ENCODE results near the gene WFDC5. TPM values are rescaled to one million over a fixed set of nuclear protein-coding genes. Genes with fewer than 3 reads are reported as not detected.

WFDC5 gene
- total RNA-seq, 4 donors from 2014 or later: not detected

- Histone ChIP-seq H3K4me1 (no peaks in the 10 kb centered on the region), H3K27ac (no peak within 1 kb of the TSS), H3K27me3 (no peaks in the 10 kb centered on the region), H3K36me3 (no peaks in the 10 kb centered on the region), H3K9me3 (no peaks in the 10 kb centered on the region), H3K4me3 (no peak within 1 kb of the TSS)
- intact Hi-C loops (cut with DNase I; ENCODE audit: low total_unique reads): no loop called here
- TF ChIP-seq POLR2A (IDR thresholded peaks at IDR 0.05): no peak
- no peak for TF ChIP-seq CTCF (IDR thresholded peaks at IDR 0.05)
- no peak for DNase-seq
Measured at GRCh38 chr20:45124365-45124764, 9.4 kb upstream of the WFDC5 start, which contains the start of gene WFDC12. Gene WFDC12 (minus strand): TSS chr20:45124465. CDS start chr20:45124447, 18 bp downstream.

- H3K36me3 ChIP-seq: no peaks in the 10 kb centered on the region
- no peaks in the 10 kb centered on the region for H3K9me3 ChIP-seq
- H3K27ac ChIP-seq: no peak overlapping the region
- H3K27me3 ChIP-seq: no peaks in the 10 kb centered on the region
- DNase-seq: no peak
- no peaks in the 10 kb centered on the region for H3K4me1 ChIP-seq
- TF ChIP-seq CTCF (IDR thresholded peaks at IDR 0.05) (no peak), POLR2A (IDR thresholded peaks at IDR 0.05) (no peak)
- no peak overlapping the region for H3K4me3 ChIP-seq
- intact Hi-C loops (cut with DNase I; ENCODE audit: low total_unique reads): no loop called here
Measured at GRCh38 chr20:45121388-45121787, 6.4 kb upstream of the WFDC5 start.

GRCh38 chr20:45119556-45120266 is 4.7 kb upstream of the WFDC5 start:
- no peak overlapping the region for H3K4me3 ChIP-seq
- intact Hi-C loops (cut with DNase I; ENCODE audit: low total_unique reads): no loop called here
- no peaks in the 10 kb centered on the region for H3K9me3 ChIP-seq
- H3K27me3 ChIP-seq: no peaks in the 10 kb centered on the region
- no peaks in the 10 kb centered on the region for H3K4me1 ChIP-seq
- no peak for DNase-seq
- TF ChIP-seq POLR2A (IDR thresholded peaks at IDR 0.05) (no peak), CTCF (IDR thresholded peaks at IDR 0.05) (no peak)
- H3K36me3 ChIP-seq: no peaks in the 10 kb centered on the region
- no peak overlapping the region for H3K27ac ChIP-seq

- TF ChIP-seq CTCF (IDR thresholded peaks at IDR 0.05): no peak
- TF ChIP-seq POLR2A (IDR thresholded peaks at IDR 0.05): no peak
- intact Hi-C loops (cut with DNase I; ENCODE audit: low total_unique reads): no loop called here
Measured at GRCh38 chr20:45118028-45118427, 3.1 kb upstream of the WFDC5 start.

GRCh38 chr20:45117581-45117980 is 2.6 kb upstream of the WFDC5 start:
- Histone ChIP-seq H3K27me3 (no peaks in the 10 kb centered on the region), H3K36me3 (no peaks in the 10 kb centered on the region), H3K27ac (no peak overlapping the region), H3K9me3 (no peaks in the 10 kb centered on the region), H3K4me3 (no peak overlapping the region), H3K4me1 (no peaks in the 10 kb centered on the region)
- DNase-seq: no peak
- intact Hi-C loops (cut with DNase I; ENCODE audit: low total_unique reads): no loop called here
- TF ChIP-seq CTCF (IDR thresholded peaks at IDR 0.05): no peak

More at GRCh38 chr20:45118028-45118427, 3.1 kb upstream of the WFDC5 start:
- Histone ChIP-seq H3K36me3 (no peaks in the 10 kb centered on the region), H3K9me3 (no peaks in the 10 kb centered on the region), H3K4me3 (no peak overlapping the region), H3K27ac (no peak overlapping the region), H3K27me3 (no peaks in the 10 kb centered on the region), H3K4me1 (no peaks in the 10 kb centered on the region)
- DNase-seq: no peak
